H9 (cell line): ENCODE data around the gene NBEA. TPM values are rescaled to one million over a fixed set of nuclear protein-coding genes. Genes with fewer than 3 reads are reported as not detected.

Experiments used
- DNase-seq: peaks from one replicate; pipeline ENCODE4 v3.0.0-alpha.2; 2017
- H2AFZ ChIP-seq: one replicate; pipeline ENCODE4 v1.6.1; 2013; ENCODE audit warnings: mild to moderate bottlenecking, low read length, control low read depth, moderate library complexity
- H2AK5ac ChIP-seq: 2 replicates; pipeline ENCODE4 v1.6.1; 2013; ENCODE audit warnings: low read length, control low read depth, mixed read lengths; ENCODE audit not compliant: insufficient read length
- H2BK120ac ChIP-seq: one replicate; pipeline ENCODE4 v1.6.1; 2013; ENCODE audit warnings: low read depth, mild to moderate bottlenecking, low read length, control low read depth, inconsistent platforms; ENCODE audit not compliant: poor library complexity, severe bottlenecking
- H2BK12ac ChIP-seq: 2 replicates; pipeline ENCODE4 v1.6.1; 2013; ENCODE audit warnings: low read length, control low read depth, mixed read lengths, low read depth; ENCODE audit not compliant: insufficient read length
- H2BK15ac ChIP-seq: 2 replicates; pipeline ENCODE4 v1.6.1; 2013; ENCODE audit warnings: low read depth, low read length, control low read depth
- H2BK20ac ChIP-seq: one replicate; pipeline ENCODE4 v1.6.1; 2013; ENCODE audit warnings: low read depth, mild to moderate bottlenecking, low read length, control low read depth, inconsistent platforms; ENCODE audit not compliant: poor library complexity, severe bottlenecking
- H2BK5ac ChIP-seq: 2 replicates; pipeline ENCODE4 v1.6.1; 2013; ENCODE audit warnings: low read length, control low read depth, mixed read lengths; ENCODE audit not compliant: insufficient read length
- H3K14ac ChIP-seq: 2 replicates; pipeline ENCODE4 v1.6.1; 2013; ENCODE audit warnings: low read length, control low read depth; ENCODE audit not compliant: insufficient read depth
- H3K18ac ChIP-seq: 2 replicates; pipeline ENCODE4 v1.6.1; 2013; ENCODE audit warnings: low read depth, mild to moderate bottlenecking, mixed read lengths, low read length, control low read depth; ENCODE audit not compliant: insufficient read length
- H3K23ac ChIP-seq: 2 replicates; pipeline ENCODE4 v1.6.1; 2013; ENCODE audit warnings: low read length, control low read depth, mixed read lengths, low read depth; ENCODE audit not compliant: insufficient read length
- H3K23me2 ChIP-seq: 2 replicates; pipeline ENCODE4 v1.6.1; 2013; ENCODE audit warnings: low read depth, mild to moderate bottlenecking, mixed read lengths, low read length, control low read depth; ENCODE audit not compliant: insufficient read length, poor library complexity, severe bottlenecking
- H3K27ac ChIP-seq: 2 replicates; pipeline ENCODE4 v1.5.1; 2013; ENCODE audit warnings: low read length, control low read depth, mixed read lengths, low read depth; ENCODE audit not compliant: insufficient read length
- H3K27me3 ChIP-seq: 2 replicates; pipeline ENCODE4 v1.6.1; 2013; ENCODE audit warnings: low read length, control low read depth, inconsistent platforms; ENCODE audit not compliant: insufficient read depth
- H3K4ac ChIP-seq: 2 replicates; pipeline ENCODE4 v1.6.1; 2013; ENCODE audit warnings: low read depth, mild to moderate bottlenecking, control low read depth, inconsistent platforms, low read length, moderate library complexity
- H3K4me1 ChIP-seq: 2 replicates; pipeline ENCODE4 v1.6.1; 2013; ENCODE audit warnings: low read length, control low read depth, inconsistent platforms; ENCODE audit not compliant: insufficient read depth
- H3K4me2 ChIP-seq: 2 replicates; pipeline ENCODE4 v1.6.1; 2013; ENCODE audit warnings: low read length, control low read depth, mixed read lengths; ENCODE audit not compliant: insufficient read length, insufficient read depth
- H3K56ac ChIP-seq: 2 replicates; pipeline ENCODE4 v1.6.1; 2013; ENCODE audit warnings: low read depth, mild to moderate bottlenecking, mixed read lengths, low read length, control low read depth; ENCODE audit not compliant: insufficient read length
- H3K79me1 ChIP-seq: 2 replicates; pipeline ENCODE4 v1.6.1; 2013; ENCODE audit warnings: low read depth, mild to moderate bottlenecking, moderate library complexity, low read length, control low read depth, inconsistent platforms; ENCODE audit not compliant: insufficient read depth, poor library complexity, severe bottlenecking
- H3K79me2 ChIP-seq: 2 replicates; pipeline ENCODE4 v1.6.1; 2013; ENCODE audit warnings: low read length, control low read depth, inconsistent platforms; ENCODE audit not compliant: insufficient read depth
- H3K9ac ChIP-seq: 2 replicates; pipeline ENCODE4 v1.6.1; 2013; ENCODE audit warnings: low read length, control low read depth, mixed read lengths; ENCODE audit not compliant: insufficient read length; ENCODE audit errors: extremely low read depth
- H3K9me3 ChIP-seq: one replicate; pipeline ENCODE4 v1.6.1; 2013; ENCODE audit warnings: low read depth, low read length, inconsistent platforms; ENCODE audit not compliant: control insufficient read depth
- H3T11ph ChIP-seq: one replicate; pipeline ENCODE4 v1.6.1; 2013; ENCODE audit warnings: mild to moderate bottlenecking, low read length, control low read depth, inconsistent platforms
- H4K20me1 ChIP-seq: one replicate; pipeline ENCODE4 v1.6.1; 2013; ENCODE audit not compliant: control insufficient read depth, insufficient read length, insufficient read depth
- H4K5ac ChIP-seq: 2 replicates; pipeline ENCODE4 v1.6.1; 2013; ENCODE audit warnings: low read depth, mild to moderate bottlenecking, mixed read lengths, low read length, control low read depth; ENCODE audit not compliant: insufficient read length
- H4K8ac ChIP-seq: replicated peaks from 2 replicates; pipeline ENCODE4 v1.6.1; 2013; ENCODE audit warnings: low read length, control low read depth, mixed read lengths, low read depth; ENCODE audit not compliant: insufficient read length
- H4K91ac ChIP-seq: 2 replicates; pipeline ENCODE4 v1.6.1; 2013; ENCODE audit warnings: low read depth, mild to moderate bottlenecking, moderate library complexity, mixed read lengths, low read length, control low read depth; ENCODE audit not compliant: insufficient read length
- H3K27ac Mint-ChIP-seq, 3 experiments: 2 replicates in 2 of 3; 3 replicates in 1 of 3; pipeline ENCODE4 v1.8.0; 2020 to 2021; ENCODE audit warnings: mixed read lengths in 3 of 3, mild to moderate bottlenecking in 1 of 3, moderate library complexity in 1 of 3
- H3K27me3 Mint-ChIP-seq: 2 replicates; pipeline ENCODE4 v1.8.0; 2021; ENCODE audit warnings: low read depth, mild to moderate bottlenecking, moderate library complexity, mixed read lengths
- H3K36me3 Mint-ChIP-seq, 3 experiments: 2 replicates in 2 of 3; 3 replicates in 1 of 3; pipeline ENCODE4 v1.8.0; 2020 to 2021; ENCODE audit warnings: low read depth in 3 of 3, mixed read lengths in 3 of 3; ENCODE audit not compliant: insufficient read depth in 1 of 3
- H3K4me1 Mint-ChIP-seq, 2 experiments: 2 replicates each; pipeline ENCODE4 v1.8.0; 2020; ENCODE audit warnings: mixed read lengths in 2 of 2
- H3K4me3 Mint-ChIP-seq, 2 experiments: 2 replicates in 1 of 2; 3 replicates in 1 of 2; pipeline ENCODE4 v1.8.0; 2020 to 2021; ENCODE audit warnings: mild to moderate bottlenecking in 2 of 2, mixed read lengths in 2 of 2, moderate library complexity in 1 of 2
- H3K9me3 Mint-ChIP-seq, 2 experiments: 2 replicates in 1 of 2; 3 replicates in 1 of 2; pipeline ENCODE4 v1.8.0; 2020; ENCODE audit warnings: mild to moderate bottlenecking in 2 of 2, mixed read lengths in 2 of 2, moderate library complexity in 1 of 2
- WGBS: extraction: QIAGEN DNeasy Blood & Tissue Kit; methylation state at CpG from one replicate; pipeline ENCODE4 v1.1.7; 2013; ENCODE audit warnings: missing lambda C conversion rate, low lambda C conversion rate, mixed read lengths; ENCODE audit not compliant: insufficient read length; ENCODE audit errors: extremely low coverage; 5-methylcytosine and 5-hydroxymethylcytosine counted together
- total RNA-seq: library from RNA; stranded (reverse); gene quantifications from 2 replicates; pipeline ENCODE4 v1.2.1, GENCODE V29; 2021
- TF ChIP-seq, protein P1 (sequence below): fragments of 200-600 bp; sonication (generic); conservative IDR thresholded peaks from 3 replicates; pipeline ENCODE4 v1.8.0; 2021; ENCODE audit warnings: antibody characterized with exemption, mild to moderate bottlenecking

The NBEA gene
- total RNA-seq, 1 experiment from 2014 or later, result 17.3 TPM

DNA sequence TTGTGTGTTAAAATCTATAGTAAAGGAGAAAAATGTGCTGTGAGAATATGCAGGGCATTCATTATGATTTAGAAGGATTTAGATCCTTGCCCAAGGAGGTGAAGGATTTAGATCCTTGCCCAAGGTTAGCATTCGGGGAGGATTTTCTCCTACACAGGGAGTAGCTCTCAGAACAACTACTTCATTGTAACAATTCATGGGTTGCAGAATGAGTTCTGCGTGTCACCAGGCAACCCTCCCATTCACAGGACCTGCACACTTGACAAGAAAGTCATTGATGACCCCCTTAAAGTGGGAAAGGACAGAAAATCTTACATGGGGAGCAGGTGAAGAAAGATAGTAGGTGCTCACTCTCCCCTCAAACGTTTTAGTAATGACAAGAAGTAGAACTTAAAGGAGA is 701.6 kb downstream of the NBEA start:
- TF ChIP-seq, protein P1, sequence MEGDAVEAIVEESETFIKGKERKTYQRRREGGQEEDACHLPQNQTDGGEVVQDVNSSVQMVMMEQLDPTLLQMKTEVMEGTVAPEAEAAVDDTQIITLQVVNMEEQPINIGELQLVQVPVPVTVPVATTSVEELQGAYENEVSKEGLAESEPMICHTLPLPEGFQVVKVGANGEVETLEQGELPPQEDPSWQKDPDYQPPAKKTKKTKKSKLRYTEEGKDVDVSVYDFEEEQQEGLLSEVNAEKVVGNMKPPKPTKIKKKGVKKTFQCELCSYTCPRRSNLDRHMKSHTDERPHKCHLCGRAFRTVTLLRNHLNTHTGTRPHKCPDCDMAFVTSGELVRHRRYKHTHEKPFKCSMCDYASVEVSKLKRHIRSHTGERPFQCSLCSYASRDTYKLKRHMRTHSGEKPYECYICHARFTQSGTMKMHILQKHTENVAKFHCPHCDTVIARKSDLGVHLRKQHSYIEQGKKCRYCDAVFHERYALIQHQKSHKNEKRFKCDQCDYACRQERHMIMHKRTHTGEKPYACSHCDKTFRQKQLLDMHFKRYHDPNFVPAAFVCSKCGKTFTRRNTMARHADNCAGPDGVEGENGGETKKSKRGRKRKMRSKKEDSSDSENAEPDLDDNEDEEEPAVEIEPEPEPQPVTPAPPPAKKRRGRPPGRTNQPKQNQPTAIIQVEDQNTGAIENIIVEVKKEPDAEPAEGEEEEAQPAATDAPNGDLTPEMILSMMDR, result no peak
- Histone ChIP-seq H3K9ac (no peak overlapping the region), H4K20me1 (no peaks in the 10 kb centered on the region), H3K56ac (no peak overlapping the region), H3K79me2 (no peaks in the 10 kb centered on the region), H2BK20ac (no peak overlapping the region), H3K4me1 (no peaks in the 10 kb centered on the region), H2BK15ac (no peak overlapping the region), H3K27ac (no peak overlapping the region), H3K14ac (no peak overlapping the region), H2BK5ac (no peak overlapping the region), H3K23me2 (no peaks in the 10 kb centered on the region), H4K5ac (no peak overlapping the region), H2AFZ (no peak overlapping the region), H3K79me1 (no peaks in the 10 kb centered on the region), H4K91ac (no peak overlapping the region), H3K23ac (no peak overlapping the region), H2BK120ac (no peak overlapping the region), H3K4ac (no peak overlapping the region), H3T11ph (no peak overlapping the region), H3K27me3 (no peaks in the 10 kb centered on the region), H3K9me3 (no peaks in the 10 kb centered on the region), H3K18ac (no peak overlapping the region), H2BK12ac (no peak overlapping the region), H4K8ac (no peak overlapping the region), H3K4me2 (no peak overlapping the region), H2AK5ac (no peak overlapping the region)
- Mint-ChIP-seq H3K4me3 (no peak overlapping the region), H3K4me1 (no peaks in the 10 kb centered on the region), H3K36me3 (no peaks in the 10 kb centered on the region), H3K9me3 (no peaks in the 10 kb centered on the region), H3K27ac (no peak overlapping the region), H3K27me3 (peaks cover 1% of the 10 kb centered on the region; the same call in 1 of the 2 replicates)
- no peak for DNase-seq
- WGBS, result no CpG with 5 or more reads among the region's 3 CpGs
